ENCODE measurements around the gene ZNF101. TPM values are rescaled to one million over a fixed set of nuclear protein-coding genes. Genes with fewer than 3 reads are reported as not detected.

Gene ZNF101
- total RNA-seq, 1 experiment from 2014 or later: 51.4 TPM

- TF ChIP-seq SP1 (CRISPR knock-in tag; conservative IDR thresholded peaks at IDR 0.05): no peak
- TF ChIP-seq PRDM15 (CRISPR knock-in tag; IDR thresholded peaks at IDR 0.05): no peak
- ATAC-seq (no peak), DNase-seq (ENCODE audit: low spot score) (no peak)
- peaks cover 68% of the 10 kb centered on the region for H3K36me3 Mint-ChIP-seq
- H3K27ac Mint-ChIP-seq: peak overlapping the region; percentile 29; the same call in 1 of the 2 replicates
- ChIA-PET POLR2A (no interaction called here), CTCF (interaction anchor here (0.9 to 1.5 kb wide), 5 partner anchors 9 to 120 kb away, joined by 3 to 6 read pairs (median 5); partner anchors contain the start of gene GMIP)
- no peaks in the 10 kb centered on the region for H3K4me1 Mint-ChIP-seq
- H3K27me3 Mint-ChIP-seq (ENCODE audit: low read depth): no peaks in the 10 kb centered on the region
- H3K4me3 Mint-ChIP-seq: no peak overlapping the region
- H3K9me3 Mint-ChIP-seq: no peaks in the 10 kb centered on the region
Observed at GRCh38 chr19:19652482-19653295, 15.9 kb upstream of the ZNF101 start.

DNA sequence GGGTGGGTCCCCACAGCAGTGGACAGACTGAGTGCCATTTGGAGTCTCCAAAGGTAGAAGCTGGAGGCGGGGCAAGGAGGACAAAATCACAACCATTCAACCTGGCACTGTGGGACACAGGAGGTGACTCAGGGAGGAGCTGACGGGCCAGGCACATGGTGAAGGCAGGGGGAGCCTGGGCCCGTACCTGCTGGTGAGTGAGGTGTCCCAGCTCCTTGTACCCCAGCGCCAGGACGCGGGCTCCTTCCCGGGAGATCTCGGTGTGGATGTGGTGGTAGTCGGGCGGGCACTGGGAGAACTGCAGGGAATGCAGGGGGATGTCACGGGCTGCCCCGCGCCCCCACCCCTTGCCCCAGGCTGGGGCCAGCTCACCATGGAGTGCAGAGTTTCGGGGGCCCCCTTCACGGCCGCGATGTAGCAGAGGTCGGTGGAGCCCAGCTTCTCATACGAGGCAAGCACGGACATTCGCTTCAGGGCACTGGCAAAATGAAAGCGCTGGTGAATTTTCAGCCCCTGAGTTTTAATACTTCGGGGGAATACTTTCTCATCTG lies 15.0 kb upstream of the ZNF101 start:
- H3K9me3 Mint-ChIP-seq: no peaks in the 10 kb centered on the region
- CTCF ChIA-PET: interaction anchor here (0.9 to 1.5 kb wide), 3 partner anchors 10 to 121 kb away, joined by 4 to 6 read pairs (median 5); partner anchors contain the start of gene GMIP
- 0 out of 2 replicates have a peak overlapping the region, but pooled peaks have one; percentile 29 for H3K27ac Mint-ChIP-seq
- no peaks in the 10 kb centered on the region for H3K4me1 Mint-ChIP-seq
- POLR2A ChIA-PET: interaction anchor here (1.6 kb wide), 1 partner anchor 25 kb away, joined by 3 read pairs; the partner anchor contains the start of gene LPAR2
- TF ChIP-seq RORB (CRISPR knock-in tag; IDR thresholded peaks at IDR 0.05) (no peak), ZSCAN18 (CRISPR knock-in tag; IDR thresholded peaks at IDR 0.05) (no peak), ZNF671 (CRISPR knock-in tag; IDR thresholded peaks at IDR 0.05) (no peak), HMGA2 (CRISPR knock-in tag; IDR thresholded peaks at IDR 0.05) (no peak), ZNF232 (CRISPR knock-in tag; IDR thresholded peaks at IDR 0.05) (no peak), JAZF1 (CRISPR knock-in tag; IDR thresholded peaks at IDR 0.05) (no peak), ZNF416 (CRISPR knock-in tag; IDR thresholded peaks at IDR 0.05) (no peak), PRRX2 (CRISPR knock-in tag; IDR thresholded peaks at IDR 0.05) (no peak), PREB (CRISPR knock-in tag; IDR thresholded peaks at IDR 0.05; ENCODE audit: borderline replicate concordance) (no peak), ZNF219 (CRISPR knock-in tag; IDR thresholded peaks at IDR 0.05; ENCODE audit: borderline replicate concordance) (no peak), IRF2 (CRISPR knock-in tag; IDR thresholded peaks at IDR 0.05; ENCODE audit: borderline replicate concordance, low read depth) (no peak), ZNF121 (CRISPR knock-in tag; IDR thresholded peaks at IDR 0.05) (no peak)
- ATAC-seq (no peak), DNase-seq (ENCODE audit: low spot score) (no peak)
- H3K36me3 Mint-ChIP-seq: peaks cover 71% of the 10 kb centered on the region
- H3K4me3 Mint-ChIP-seq: no peak overlapping the region
- H3K27me3 Mint-ChIP-seq (ENCODE audit: low read depth): no peaks in the 10 kb centered on the region

GRCh38 chr19:19654441-19654840 lies 14.2 kb upstream of the ZNF101 start:
- no peaks in the 10 kb centered on the region for H3K9me3 Mint-ChIP-seq
- peaks cover 71% of the 10 kb centered on the region for H3K36me3 Mint-ChIP-seq

More at GRCh38 chr19:19654441-19654840, 14.2 kb upstream of the ZNF101 start:
- no peak overlapping the region for H3K4me3 Mint-ChIP-seq
- H3K27me3 Mint-ChIP-seq (ENCODE audit: low read depth): no peaks in the 10 kb centered on the region
- no peak for DNase-seq (ENCODE audit: low spot score)
- TF ChIP-seq, protein P1, sequence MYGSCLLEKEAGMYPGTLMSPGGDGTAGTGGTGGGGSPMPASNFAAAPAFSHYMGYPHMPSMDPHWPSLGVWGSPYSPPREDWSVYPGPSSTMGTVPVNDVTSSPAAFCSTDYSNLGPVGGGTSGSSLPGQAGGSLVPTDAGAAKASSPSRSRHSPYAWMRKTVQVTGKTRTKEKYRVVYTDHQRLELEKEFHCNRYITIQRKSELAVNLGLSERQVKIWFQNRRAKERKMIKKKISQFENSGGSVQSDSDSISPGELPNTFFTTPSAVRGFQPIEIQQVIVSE (CRISPR knock-in tag; IDR thresholded peaks at IDR 0.05; ENCODE audit: borderline replicate concordance): no peak
- TF ChIP-seq MYBL2 (CRISPR knock-in tag; IDR thresholded peaks at IDR 0.05) (no peak), E2F1 (CRISPR knock-in tag; IDR thresholded peaks at IDR 0.05) (no peak), ZNF416 (CRISPR knock-in tag; IDR thresholded peaks at IDR 0.05) (no peak), ZNF219 (CRISPR knock-in tag; IDR thresholded peaks at IDR 0.05; ENCODE audit: borderline replicate concordance) (no peak), SMAD3 (CRISPR knock-in tag; IDR thresholded peaks at IDR 0.05; ENCODE audit: borderline replicate concordance) (no peak)
- no peak for ATAC-seq
- no peak overlapping the region for H3K27ac Mint-ChIP-seq
- CTCF ChIA-PET: no interaction called here
- H3K4me1 Mint-ChIP-seq: no peaks in the 10 kb centered on the region
- POLR2A ChIA-PET: interaction anchor here (1.6 kb wide), 1 partner anchor 26 kb away, joined by 3 read pairs; the partner anchor contains the start of gene LPAR2
